ENCODE measurements around the gene CFAP100. TPM values are rescaled to one million over a fixed set of nuclear protein-coding genes. Genes with fewer than 3 reads are reported as not detected.

Gene CFAP100
- total RNA-seq, 4 donors from 2014 or later = not detected

GRCh38 chr3:126446791-126447190, 52.1 kb downstream of the CFAP100 start:
- 40 to 77% methylated on average over 1 to 2 of the region's 2 CpGs for WGBS, 2 donors (ENCODE audit: low coverage in 1 of 2)
- in situ Hi-C loops (cut with MboI; ENCODE audit: low pct_ligation_motif_present in 1 of 4, low pct_unique_long_range_greater_than_20kb in 1 of 4, low sequenced_read_pairs in 3 of 4) = no loop called here
- no peaks in the 10 kb centered on the region for H3K27me3 ChIP-seq
- no peaks in the 10 kb centered on the region for H3K4me1 ChIP-seq
- intact Hi-C loops (cut with DNase I; ENCODE audit: low total_unique reads) = no loop called here
- H3K27ac ChIP-seq = no peak overlapping the region
- H3K36me3 ChIP-seq = peaks cover 0 to 16% (median 0%) of the 10 kb centered on the region in 4 donors
- no peaks in the 10 kb centered on the region for H3K9me3 ChIP-seq
- TF ChIP-seq POLR2AphosphoS5 (IDR thresholded peaks at IDR 0.05) = no peak
- no peak for TF ChIP-seq POLR2A (IDR thresholded peaks at IDR 0.05)
- TF ChIP-seq CTCF (IDR thresholded peaks at IDR 0.05) = no peak
- TF ChIP-seq EP300 (IDR thresholded peaks at IDR 0.05; ENCODE audit: low read depth) = no peak
- DNase-seq = no peak
- H3K4me3 ChIP-seq = no peak overlapping the region

GRCh38 chr3:126447456-126448106, 52.9 kb downstream of the CFAP100 start:
- no peaks in the 10 kb centered on the region for H3K4me1 ChIP-seq

GRCh38 chr3:126448136-126448892, 53.6 kb downstream of the CFAP100 start:
- intact Hi-C loops (cut with DNase I; ENCODE audit: low total_unique reads) = no loop called here
- Histone ChIP-seq H3K27ac (no peak overlapping the region), H3K4me3 (no peak overlapping the region), H3K27me3 (no peaks in the 10 kb centered on the region), H3K4me1 (no peaks in the 10 kb centered on the region), H3K9me3 (no peaks in the 10 kb centered on the region), H3K36me3 (peaks cover 0 to 21% (median 0%) of the 10 kb centered on the region in 4 donors)
- no peak for DNase-seq
- WGBS, 2 donors (ENCODE audit: low coverage in 1 of 2) = 94 to 100% methylated on average over 4 to 17 of the region's 17 CpGs
- in situ Hi-C loops (cut with MboI; ENCODE audit: low pct_ligation_motif_present in 1 of 4, low pct_unique_long_range_greater_than_20kb in 1 of 4, low sequenced_read_pairs in 3 of 4) = no loop called here
- no peak for TF ChIP-seq POLR2AphosphoS5 (IDR thresholded peaks at IDR 0.05)
- TF ChIP-seq POLR2A (IDR thresholded peaks at IDR 0.05) = no peak
- TF ChIP-seq CTCF (IDR thresholded peaks at IDR 0.05) = no peak
- TF ChIP-seq EP300 (IDR thresholded peaks at IDR 0.05; ENCODE audit: low read depth) = no peak

More at GRCh38 chr3:126447456-126448106, 52.9 kb downstream of the CFAP100 start:
- Histone ChIP-seq H3K27me3 (no peaks in the 10 kb centered on the region), H3K4me3 (no peak overlapping the region), H3K36me3 (peaks cover 0 to 16% (median 0%) of the 10 kb centered on the region in 4 donors), H3K9me3 (no peaks in the 10 kb centered on the region), H3K27ac (no peak overlapping the region)
- intact Hi-C loops (cut with DNase I; ENCODE audit: low total_unique reads) (no loop called here), in situ Hi-C loops (cut with MboI; ENCODE audit: low pct_ligation_motif_present in 1 of 4, low pct_unique_long_range_greater_than_20kb in 1 of 4, low sequenced_read_pairs in 3 of 4) (no loop called here)
- DNase-seq = no peak
- 77 to 100% methylated on average over 1 to 12 of the region's 12 CpGs for WGBS, 2 donors (ENCODE audit: low coverage in 1 of 2)
- TF ChIP-seq POLR2A (IDR thresholded peaks at IDR 0.05) = no peak
- no peak for TF ChIP-seq POLR2AphosphoS5 (IDR thresholded peaks at IDR 0.05)
- TF ChIP-seq CTCF (IDR thresholded peaks at IDR 0.05) = no peak
- no peak for TF ChIP-seq EP300 (IDR thresholded peaks at IDR 0.05; ENCODE audit: low read depth)

GRCh38 chr3:126448893-126449180, 54.1 kb downstream of the CFAP100 start:
- H3K9me3 ChIP-seq = no peaks in the 10 kb centered on the region
- no peaks in the 10 kb centered on the region for H3K4me1 ChIP-seq
- H3K27me3 ChIP-seq = no peaks in the 10 kb centered on the region
- in situ Hi-C loops (cut with MboI; ENCODE audit: low pct_ligation_motif_present in 1 of 4, low pct_unique_long_range_greater_than_20kb in 1 of 4, low sequenced_read_pairs in 3 of 4) = no loop called here
- no peak for DNase-seq
- WGBS, 2 donors (ENCODE audit: low coverage in 1 of 2) = 98% methylated on average over 8 of the region's 8 CpGs; no CpG with 5 or more reads in 1 of the 2 donors
- no peak overlapping the region for H3K4me3 ChIP-seq
- TF ChIP-seq CTCF (IDR thresholded peaks at IDR 0.05) (no peak), POLR2AphosphoS5 (IDR thresholded peaks at IDR 0.05) (no peak), EP300 (IDR thresholded peaks at IDR 0.05; ENCODE audit: low read depth) (no peak), POLR2A (IDR thresholded peaks at IDR 0.05) (no peak)
- peaks cover 0 to 25% (median 0%) of the 10 kb centered on the region in 4 donors for H3K36me3 ChIP-seq
- no peak overlapping the region for H3K27ac ChIP-seq
- intact Hi-C loops (cut with DNase I; ENCODE audit: low total_unique reads) = no loop called here

Data from transverse colon (tissue), 4 donors.